Caco-2 (cell line): ENCODE data around the gene ESPN. TPM values are rescaled to one million over a fixed set of nuclear protein-coding genes. Genes with fewer than 3 reads are reported as not detected.

Experiments
- BruUV-seq: library from RNA; stranded (reverse); fragments of 400-500 nt; replicated peaks from 2 replicates; lab custom pipeline; 2021; lab: Mats Ljungman, UMichigan
- CTCF ChIA-PET: fragments of 300-600 bp; sonication (Branson Sonifier 250); formaldehyde crosslinking; loops from one replicate; lab custom pipeline; 2022; ENCODE audit warnings: antibody characterized with exemption; lab: Charles Lee
- POLR2A ChIA-PET: fragments of 300-600 bp; sonication (Branson Sonifier 250); formaldehyde crosslinking; loops from one replicate; lab custom pipeline; 2022; ENCODE audit warnings: antibody characterized with exemption; lab: Charles Lee
- DNase-seq, 2 experiments: peaks; one replicate each; pipeline versions ENCODE4 v3.0.0 to v3.0.0-alpha.2; 2020 to 2022
- H3K27me3 ChIP-seq: replicated peaks from 2 replicates; pipeline ENCODE4 v1.6.0; 2011; ENCODE audit warnings: low read length; ENCODE audit not compliant: control insufficient read depth, insufficient read depth
- H3K36me3 ChIP-seq: 2 replicates; pipeline ENCODE4 v1.5.1; 2011; ENCODE audit warnings: low read length; ENCODE audit not compliant: control insufficient read depth, insufficient read depth
- H3K4me1 ChIP-seq: fragments of 250-450 bp; sonication (Bioruptor Pico); 2 replicates; pipeline ENCODE4 v1.5.1; 2020; ENCODE audit warnings: mild to moderate bottlenecking
- H3K4me3 ChIP-seq: 2 replicates; pipeline ENCODE4 v1.5.1; 2011; ENCODE audit warnings: low read depth, mild to moderate bottlenecking, control low read depth, low read length
- H3K9me3 ChIP-seq: fragments of 250-450 bp; sonication (Bioruptor Pico); 2 replicates; pipeline ENCODE4 v1.5.1; 2020; ENCODE audit warnings: mild to moderate bottlenecking, moderate library complexity
- H3K27ac Mint-ChIP-seq: one replicate; pipeline ENCODE4 v1.8.0; 2022; ENCODE audit warnings: mixed read lengths; ENCODE audit not compliant: unreplicated experiment
- H3K27me3 Mint-ChIP-seq: one replicate; pipeline ENCODE4 v1.8.0; 2022; ENCODE audit warnings: mixed read lengths; ENCODE audit not compliant: insufficient read depth, unreplicated experiment
- H3K36me3 Mint-ChIP-seq: one replicate; pipeline ENCODE4 v1.8.0; 2022; ENCODE audit warnings: mild to moderate bottlenecking, mixed read lengths; ENCODE audit not compliant: insufficient read depth, unreplicated experiment
- H3K4me1 Mint-ChIP-seq: one replicate; pipeline ENCODE4 v1.8.0; 2022; ENCODE audit warnings: low read depth, mixed read lengths; ENCODE audit not compliant: unreplicated experiment
- H3K4me3 Mint-ChIP-seq: one replicate; pipeline ENCODE4 v1.8.0; 2022; ENCODE audit warnings: mild to moderate bottlenecking, moderate library complexity, mixed read lengths; ENCODE audit not compliant: unreplicated experiment
- H3K9me3 Mint-ChIP-seq: one replicate; pipeline ENCODE4 v1.8.0; 2022; ENCODE audit warnings: mixed read lengths; ENCODE audit not compliant: unreplicated experiment
- intact Hi-C: fragments of 100-400 bp; cut with micrococcal nuclease; formaldehyde crosslinking; loops from one replicate; pipeline ENCODE4 v1.10.0; 2022; ENCODE audit not compliant: unreplicated experiment
- total RNA-seq: library from RNA; stranded (reverse); gene quantifications from 2 replicates; pipeline ENCODE4 v1.2.3, GENCODE V29; 2022
- TF ChIP-seq, protein P1 (sequence below), 2 experiments: fragments of 200-600 bp in 1 of 2; IDR thresholded peaks; 1 replicate in 1 of 2; 2 replicates in 1 of 2; pipeline versions ENCODE4 v1.5.1 to v1.8.0; 2011 to 2022; ENCODE audit warnings: antibody characterized with exemption in 1 of 2, control low read depth in 1 of 2, inconsistent platforms in 1 of 2, low read depth in 1 of 2, low read length in 1 of 2, mild to moderate bottlenecking in 1 of 2, moderate library complexity in 1 of 2; ENCODE audit not compliant: insufficient read depth in 1 of 2, severe bottlenecking in 1 of 2, unreplicated experiment in 1 of 2

Gene ESPN
- total RNA-seq, 1 experiment from 2014 or later, result 16.3 TPM

DNA sequence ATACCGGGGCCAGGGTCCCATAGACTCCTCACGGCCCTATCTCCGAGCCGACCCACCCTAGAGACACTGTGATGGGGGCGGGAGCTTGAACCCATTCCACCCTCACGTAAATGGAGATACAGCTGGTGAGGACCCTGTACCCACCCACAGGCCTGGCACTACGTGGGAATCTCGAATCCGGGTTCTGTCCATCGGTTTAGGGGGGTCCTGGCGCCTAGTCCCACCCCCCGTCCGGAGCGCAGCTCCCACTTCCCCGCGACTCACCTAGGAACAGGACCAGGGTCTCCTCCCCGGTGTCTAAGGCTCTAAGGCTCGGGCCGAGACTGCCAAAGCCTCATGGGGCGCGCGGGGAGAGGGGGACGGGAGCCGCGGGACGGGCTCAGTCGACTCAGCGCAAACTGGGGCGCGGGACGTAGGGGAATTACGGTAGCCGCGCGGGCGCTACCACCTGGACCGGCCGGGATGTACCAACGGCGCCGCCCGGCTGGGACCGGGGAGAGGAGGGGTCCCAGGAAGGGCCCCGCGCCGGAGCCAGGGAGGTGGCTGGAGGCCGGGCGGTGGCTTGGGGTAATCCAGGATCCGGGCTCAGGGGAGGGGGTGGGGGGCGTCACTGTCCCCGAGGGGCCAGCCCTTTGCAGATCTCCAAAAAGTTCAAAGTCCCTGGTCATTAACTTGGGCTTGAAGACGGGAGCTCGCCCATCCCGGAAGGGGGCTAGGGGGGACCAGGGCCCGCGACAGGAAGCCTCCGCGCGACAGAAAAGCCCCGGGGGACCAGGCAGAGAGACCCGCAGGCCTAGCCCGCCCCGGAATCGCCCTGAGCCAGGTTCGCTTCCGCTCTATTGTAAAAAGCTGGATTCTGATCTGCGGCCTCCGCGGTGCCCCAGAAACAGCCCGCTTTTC lies 65.9 kb downstream of the ESPN start:
- H3K27me3 Mint-ChIP-seq, result no peaks in the 10 kb centered on the region
- POLR2A ChIA-PET, result no interaction called here
- peak overlapping the region; percentile 84 for H3K27ac Mint-ChIP-seq
- Histone ChIP-seq H3K27me3 (no peaks in the 10 kb centered on the region), H3K4me1 (peaks cover 10% of the 10 kb centered on the region; the same call in 1 of the 2 replicates), H3K9me3 (no peaks in the 10 kb centered on the region), H3K36me3 (no peaks in the 10 kb centered on the region), H3K4me3 (peak overlapping the region; percentile 53)
- H3K4me1 Mint-ChIP-seq, result peaks cover 9% of the 10 kb centered on the region
- BruUV-seq, result no TSS peak
- peak overlapping the region; percentile 88 for H3K4me3 Mint-ChIP-seq
- intact Hi-C loops, result loop anchor here (1.0 to 10.0 kb wide), 3 partner anchors 45 to 243 kb away; partner anchors contain the start of gene KLHL21
- no peaks in the 10 kb centered on the region for H3K9me3 Mint-ChIP-seq
- H3K36me3 Mint-ChIP-seq, result no peaks in the 10 kb centered on the region
- CTCF ChIA-PET, result interaction anchor here (0.5 to 3.2 kb wide), 5 partner anchors 15 to 245 kb away, joined by 3 to 16 read pairs (median 3); partner anchors contain the start of gene HES2
- TF ChIP-seq, protein P1, sequence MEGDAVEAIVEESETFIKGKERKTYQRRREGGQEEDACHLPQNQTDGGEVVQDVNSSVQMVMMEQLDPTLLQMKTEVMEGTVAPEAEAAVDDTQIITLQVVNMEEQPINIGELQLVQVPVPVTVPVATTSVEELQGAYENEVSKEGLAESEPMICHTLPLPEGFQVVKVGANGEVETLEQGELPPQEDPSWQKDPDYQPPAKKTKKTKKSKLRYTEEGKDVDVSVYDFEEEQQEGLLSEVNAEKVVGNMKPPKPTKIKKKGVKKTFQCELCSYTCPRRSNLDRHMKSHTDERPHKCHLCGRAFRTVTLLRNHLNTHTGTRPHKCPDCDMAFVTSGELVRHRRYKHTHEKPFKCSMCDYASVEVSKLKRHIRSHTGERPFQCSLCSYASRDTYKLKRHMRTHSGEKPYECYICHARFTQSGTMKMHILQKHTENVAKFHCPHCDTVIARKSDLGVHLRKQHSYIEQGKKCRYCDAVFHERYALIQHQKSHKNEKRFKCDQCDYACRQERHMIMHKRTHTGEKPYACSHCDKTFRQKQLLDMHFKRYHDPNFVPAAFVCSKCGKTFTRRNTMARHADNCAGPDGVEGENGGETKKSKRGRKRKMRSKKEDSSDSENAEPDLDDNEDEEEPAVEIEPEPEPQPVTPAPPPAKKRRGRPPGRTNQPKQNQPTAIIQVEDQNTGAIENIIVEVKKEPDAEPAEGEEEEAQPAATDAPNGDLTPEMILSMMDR (IDR thresholded peaks at IDR 0.05; ENCODE audit: insufficient read depth in 1 of 2, low read depth in 1 of 2, low read length in 1 of 2, severe bottlenecking in 1 of 2, unreplicated experiment in 1 of 2), result peak in 1 of 2 experiments; percentile 21
- DNase-seq, result peak; percentile 83 to 85

DNA sequence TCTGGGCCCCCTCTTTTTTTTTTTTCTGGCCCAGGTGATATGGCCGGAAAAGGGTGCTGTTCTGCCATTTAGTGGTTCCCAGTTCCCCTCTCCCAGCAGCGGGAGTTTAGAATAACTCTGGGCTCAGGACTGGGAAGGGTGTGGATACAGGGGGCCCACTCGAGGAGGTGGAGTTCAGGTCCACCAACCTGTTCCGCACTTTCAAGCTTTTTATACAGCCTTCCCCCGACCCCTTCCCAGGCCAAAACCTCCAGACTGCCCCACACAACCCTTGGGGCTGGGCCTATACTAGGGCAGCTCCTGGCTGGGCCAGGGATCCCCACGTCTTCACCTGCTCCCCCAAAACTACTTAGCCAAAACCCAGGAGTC lies 66.5 kb downstream of the ESPN start:
- peak overlapping the region; percentile 84 for H3K27ac Mint-ChIP-seq
- peaks cover 9% of the 10 kb centered on the region for H3K4me1 Mint-ChIP-seq
- H3K4me3 ChIP-seq, result peak overlapping the region; percentile 53
- TF ChIP-seq, protein P1 (IDR thresholded peaks at IDR 0.05; ENCODE audit: insufficient read depth in 1 of 2, low read depth in 1 of 2, low read length in 1 of 2, severe bottlenecking in 1 of 2, unreplicated experiment in 1 of 2), result no peak
- H3K9me3 Mint-ChIP-seq, result no peaks in the 10 kb centered on the region
- POLR2A ChIA-PET, result no interaction called here
- CTCF ChIA-PET, result interaction anchor here (0.6 to 3.2 kb wide), 3 partner anchors 68 to 246 kb away, joined by 3 to 16 read pairs (median 3); partner anchors contain the start of gene HES2
- TSS peak; percentile 70 for BruUV-seq
- DNase-seq, result no peak
- no peaks in the 10 kb centered on the region for H3K9me3 ChIP-seq
- H3K4me1 ChIP-seq, result peaks cover 10% of the 10 kb centered on the region; the same call in 1 of the 2 replicates
- no peaks in the 10 kb centered on the region for H3K27me3 ChIP-seq
- H3K27me3 Mint-ChIP-seq, result no peaks in the 10 kb centered on the region
- H3K36me3 Mint-ChIP-seq, result no peaks in the 10 kb centered on the region
- H3K36me3 ChIP-seq, result no peaks in the 10 kb centered on the region
- H3K4me3 Mint-ChIP-seq, result peak overlapping the region; percentile 88
- intact Hi-C loops, result loop anchor here (5.0 to 10.0 kb wide), 2 partner anchors 114 to 244 kb away; partner anchors contain the start of gene KLHL21

DNA sequence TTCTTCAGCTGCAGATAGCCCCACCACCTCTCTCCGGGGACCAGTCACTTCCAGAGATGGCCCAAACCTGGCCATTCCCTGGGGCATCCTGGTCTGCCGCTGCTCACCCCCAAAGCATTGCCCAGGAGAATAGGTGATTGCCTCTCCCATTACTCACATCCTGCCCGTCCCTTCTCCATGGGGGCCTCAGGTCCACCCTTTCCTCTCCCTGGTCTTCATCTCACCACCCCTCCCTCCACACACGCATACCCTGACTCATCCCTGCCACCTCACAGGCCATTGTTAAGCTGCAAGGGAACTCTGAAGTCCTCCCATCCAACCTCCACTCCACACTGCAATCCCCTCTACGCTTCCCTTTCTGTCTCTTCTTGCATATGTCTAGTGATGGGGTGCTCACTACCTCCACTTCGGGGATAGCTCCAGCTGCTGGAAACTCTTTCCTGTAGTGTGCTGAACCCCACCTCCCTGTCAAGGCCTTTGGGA lies 66.9 kb downstream of the ESPN start, which contains the start of gene PLEKHG5:
PLEKHG5 (minus strand) TSS at position 188 of the 483 bp plus-strand sequence. CDS start 14,096 bp downstream, outside the sequence.
- H3K27me3 Mint-ChIP-seq, result no peaks in the 10 kb centered on the region
- DNase-seq, result no peak
- no peaks in the 10 kb centered on the region for H3K36me3 ChIP-seq
- TF ChIP-seq, protein P1 (IDR thresholded peaks at IDR 0.05; ENCODE audit: insufficient read depth in 1 of 2, low read depth in 1 of 2, low read length in 1 of 2, severe bottlenecking in 1 of 2, unreplicated experiment in 1 of 2), result no peak
- no peaks in the 10 kb centered on the region for H3K36me3 Mint-ChIP-seq
- peak within 1 kb of the TSS; percentile 88 for H3K4me3 Mint-ChIP-seq
- H3K4me3 ChIP-seq, result peak within 1 kb of the TSS; percentile 53
- H3K9me3 ChIP-seq, result no peaks in the 10 kb centered on the region
- no peaks in the 10 kb centered on the region for H3K9me3 Mint-ChIP-seq
- peaks cover 11% of the 10 kb centered on the region; the same call in 1 of the 2 replicates for H3K4me1 ChIP-seq
- no peaks in the 10 kb centered on the region for H3K27me3 ChIP-seq
- BruUV-seq, result no TSS peak
- intact Hi-C loops, result loop anchor here (5.0 to 10.0 kb wide), 2 partner anchors 113 to 244 kb away; partner anchors contain the start of gene KLHL21
- peak within 1 kb of the TSS; percentile 84 for H3K27ac Mint-ChIP-seq
- H3K4me1 Mint-ChIP-seq, result peaks cover 9% of the 10 kb centered on the region
- POLR2A ChIA-PET, result no interaction called here
- CTCF ChIA-PET, result interaction anchor here (0.6 to 3.2 kb wide), 4 partner anchors 68 to 246 kb away, joined by 3 to 16 read pairs (median 3); partner anchors contain the start of gene HES2
